Peyer's patch (tissue), 4 donors: ENCODE data around the gene KCNMA1.

Source experiments
- POLR2A ChIP-seq, 2 donors: fragments of 450-650 bp; IDR thresholded peaks; one replicate each; pipeline ENCODE4 v1.5.1; 2017; ENCODE audit warnings: antibody characterized with exemption in 2 of 2, mild to moderate bottlenecking in 2 of 2, moderate library complexity in 2 of 2
- TF ChIP-seq, protein P1 (sequence below), 6 experiments: fragments of 450-650 bp in 4 of 6; fragments of 200-600 bp in 2 of 6; sonication (generic) in 1 of 6; IDR thresholded peaks; one replicate each; pipeline ENCODE4 v1.5.1; 2017 to 2019; ENCODE audit warnings: antibody characterized with exemption in 6 of 6, mild to moderate bottlenecking in 3 of 6, moderate library complexity in 1 of 6

DNA sequence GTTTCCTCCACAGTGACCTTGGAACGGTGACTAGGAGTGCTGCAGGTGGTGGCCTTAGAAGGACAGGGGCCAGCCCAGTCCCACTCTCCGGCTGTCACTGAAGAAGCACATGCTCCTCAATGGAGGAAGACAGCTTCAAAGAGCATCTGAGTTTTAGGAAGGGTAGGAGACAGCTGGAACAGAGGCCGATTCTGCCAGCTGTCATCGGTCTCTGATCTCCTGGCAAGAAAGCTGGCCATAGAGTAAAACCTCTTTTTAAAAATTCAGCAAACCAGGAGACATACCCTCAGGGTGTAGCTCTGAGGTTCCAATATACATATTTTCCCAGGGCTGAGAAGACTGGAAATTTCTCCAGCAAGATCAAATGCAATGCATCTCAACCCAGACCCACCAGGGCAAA lies 55.9 kb downstream of the KCNMA1 start:
- TF ChIP-seq, protein P1, sequence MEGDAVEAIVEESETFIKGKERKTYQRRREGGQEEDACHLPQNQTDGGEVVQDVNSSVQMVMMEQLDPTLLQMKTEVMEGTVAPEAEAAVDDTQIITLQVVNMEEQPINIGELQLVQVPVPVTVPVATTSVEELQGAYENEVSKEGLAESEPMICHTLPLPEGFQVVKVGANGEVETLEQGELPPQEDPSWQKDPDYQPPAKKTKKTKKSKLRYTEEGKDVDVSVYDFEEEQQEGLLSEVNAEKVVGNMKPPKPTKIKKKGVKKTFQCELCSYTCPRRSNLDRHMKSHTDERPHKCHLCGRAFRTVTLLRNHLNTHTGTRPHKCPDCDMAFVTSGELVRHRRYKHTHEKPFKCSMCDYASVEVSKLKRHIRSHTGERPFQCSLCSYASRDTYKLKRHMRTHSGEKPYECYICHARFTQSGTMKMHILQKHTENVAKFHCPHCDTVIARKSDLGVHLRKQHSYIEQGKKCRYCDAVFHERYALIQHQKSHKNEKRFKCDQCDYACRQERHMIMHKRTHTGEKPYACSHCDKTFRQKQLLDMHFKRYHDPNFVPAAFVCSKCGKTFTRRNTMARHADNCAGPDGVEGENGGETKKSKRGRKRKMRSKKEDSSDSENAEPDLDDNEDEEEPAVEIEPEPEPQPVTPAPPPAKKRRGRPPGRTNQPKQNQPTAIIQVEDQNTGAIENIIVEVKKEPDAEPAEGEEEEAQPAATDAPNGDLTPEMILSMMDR (IDR thresholded peaks at IDR 0.05) = no peak
- TF ChIP-seq POLR2A (IDR thresholded peaks at IDR 0.05) = no peak
